ENCODE results near the gene BGLAP. TPM values are rescaled to one million over a fixed set of nuclear protein-coding genes. Genes with fewer than 3 reads are reported as not detected.

Gene BGLAP
- total RNA-seq, 1 experiment from 2014 or later, result 1.4 TPM

- Histone ChIP-seq H3K36me3 (ENCODE audit: control insufficient read depth in 1 of 2, insufficient read depth in 2 of 2, low read length in 2 of 2) (peaks cover 0 to 3% of the 10 kb centered on the region in 2 experiments; a peak in 1 of 4 replicates), H3K79me2 (ENCODE audit: insufficient read depth, low read length) (peaks cover 33% of the 10 kb centered on the region), H3K27ac (ENCODE audit: low read depth, low read length) (peak overlapping the region; percentile 75), H3K27me3 (ENCODE audit: insufficient read depth, low read length) (no peaks in the 10 kb centered on the region), H3K4me3 (replicated peaks in 1 of 2; ENCODE audit: low read depth in 1 of 2, low read length in 2 of 2) (peak overlapping the region; percentile 85 to 96), H3K4me2 (ENCODE audit: low read length) (peak overlapping the region; percentile 99), H3K9ac (ENCODE audit: low read length) (peak overlapping the region; percentile 94), H2AFZ (ENCODE audit: low read depth, low read length, poor library complexity, severe bottlenecking) (no peak overlapping the region), H4K20me1 (ENCODE audit: insufficient read depth) (no peaks in the 10 kb centered on the region), H3K9me3 (ENCODE audit: control insufficient read depth in 1 of 2, insufficient read depth in 1 of 2, low read depth in 1 of 2, low read length in 2 of 2) (no peaks in the 10 kb centered on the region), H3K9me2 (ENCODE audit: insufficient read depth) (no peaks in the 10 kb centered on the region), H3K4me1 (ENCODE audit: control insufficient read depth in 1 of 2, insufficient read depth in 2 of 2, low read length in 2 of 2) (peaks cover 10 to 21% of the 10 kb centered on the region in 2 experiments)
- RAD21 ChIA-PET (ENCODE audit: low non-redundant PET in 1 of 2, low total read pairs in 2 of 2, uncharacterized antibody in 2 of 2, unreplicated experiment in 2 of 2), result no interaction called here
- intact Hi-C loops (cut with micrococcal nuclease), result no loop called here
- POLR2A ChIA-PET, result interaction anchor here (1.0 to 2.6 kb wide), 9 partner anchors 9 to 94 kb away, joined by 3 to 25 read pairs (median 5); partner anchors contain the start of genes SLC25A44 and SMG5
- no peak for ATAC-seq
- no TSS peak for BruUV-seq (replicated peaks)
- CTCF ChIA-PET, result interaction anchor here (1.0 to 3.1 kb wide), 4 partner anchors 11 to 68 kb away, joined by 3 to 45 read pairs (median 6); partner anchors contain the start of gene SLC25A44
- TF ChIP-seq SRF (IDR thresholded peaks at IDR 0.05; ENCODE audit: low read depth) (no peak), CTCF (IDR thresholded peaks at IDR 0.05 in 2 of 3, conservative IDR thresholded peaks at IDR 0.05 in 1 of 3; ENCODE audit: borderline replicate concordance in 1 of 3, insufficient read depth in 1 of 3, low read depth in 2 of 3, low read length in 2 of 3) (no peak), CBX3 (IDR thresholded peaks at IDR 0.05; ENCODE audit: low read depth) (no peak), JUND (IDR thresholded peaks at IDR 0.05) (no peak)
- no peak for DNase-seq (ENCODE audit: low read depth, low spot score)
Measured at GRCh38 chr1:156213644-156213966, 28.4 kb upstream of the BGLAP start.

- CTCF ChIA-PET, result interaction anchor here (1.8 to 3.1 kb wide), 2 partner anchors 10 to 69 kb away, joined by 8 to 45 read pairs; no protein-coding TSS in a partner anchor
- RAD21 ChIA-PET (ENCODE audit: low non-redundant PET in 1 of 2, low total read pairs in 2 of 2, uncharacterized antibody in 2 of 2, unreplicated experiment in 2 of 2), result no interaction called here
- Histone ChIP-seq H3K9me2 (ENCODE audit: insufficient read depth) (no peaks in the 10 kb centered on the region), H3K27ac (ENCODE audit: low read depth, low read length) (peak overlapping the region; percentile 75), H2AFZ (ENCODE audit: low read depth, low read length, poor library complexity, severe bottlenecking) (no peak overlapping the region), H3K36me3 (ENCODE audit: control insufficient read depth in 1 of 2, insufficient read depth in 2 of 2, low read length in 2 of 2) (peaks cover 0 to 3% of the 10 kb centered on the region in 2 experiments; a peak in 1 of 4 replicates), H3K4me3 (replicated peaks in 1 of 2; ENCODE audit: low read depth in 1 of 2, low read length in 2 of 2) (peak overlapping the region; percentile 85 to 96), H3K4me2 (ENCODE audit: low read length) (peak overlapping the region; percentile 99), H3K9me3 (ENCODE audit: control insufficient read depth in 1 of 2, insufficient read depth in 1 of 2, low read depth in 1 of 2, low read length in 2 of 2) (no peaks in the 10 kb centered on the region), H3K27me3 (ENCODE audit: insufficient read depth, low read length) (no peaks in the 10 kb centered on the region), H4K20me1 (ENCODE audit: insufficient read depth) (no peaks in the 10 kb centered on the region), H3K9ac (ENCODE audit: low read length) (peak overlapping the region; percentile 94), H3K79me2 (ENCODE audit: insufficient read depth, low read length) (peaks cover 35% of the 10 kb centered on the region), H3K4me1 (ENCODE audit: control insufficient read depth in 1 of 2, insufficient read depth in 2 of 2, low read length in 2 of 2) (peaks cover 10 to 21% of the 10 kb centered on the region in 2 experiments)
- intact Hi-C loops (cut with micrococcal nuclease), result no loop called here
- no TSS peak for BruUV-seq (replicated peaks)
- TF ChIP-seq CBX3 (IDR thresholded peaks at IDR 0.05; ENCODE audit: low read depth), result peak; percentile 21; the same call in 1 of the 2 replicates
- no peak for TF ChIP-seq EZH2phosphoT487 (IDR thresholded peaks at IDR 0.05; ENCODE audit: borderline replicate concordance)
- TF ChIP-seq EGR1 (IDR thresholded peaks at IDR 0.05; ENCODE audit: low read depth), result no peak
- TF ChIP-seq ATF3 (IDR thresholded peaks at IDR 0.05), result no peak
- peak; percentile 64 for TF ChIP-seq SIN3A (IDR thresholded peaks at IDR 0.05; ENCODE audit: low read depth)
- TF ChIP-seq REST (IDR thresholded peaks at IDR 0.05; ENCODE audit: low read depth), result no peak
- no peak for TF ChIP-seq ELF1 (IDR thresholded peaks at IDR 0.05; ENCODE audit: borderline replicate concordance, low read depth)
- TF ChIP-seq ZNF274 (IDR thresholded peaks at IDR 0.05; ENCODE audit: low read depth, low read length), result no peak
- peak; percentile 44 for TF ChIP-seq JUND (IDR thresholded peaks at IDR 0.05)
- TF ChIP-seq POLR2A (IDR thresholded peaks at IDR 0.05; ENCODE audit: borderline replicate concordance, extremely low read depth, insufficient read depth, insufficient read length), result no peak
- TF ChIP-seq FOSL1 (IDR thresholded peaks at IDR 0.05; ENCODE audit: low read depth), result peak; percentile 61
- peak; percentile 73; the same call in 1 of the 2 replicates for TF ChIP-seq MAX (IDR thresholded peaks at IDR 0.05)
- DNase-seq (ENCODE audit: low read depth, low spot score) (peak; percentile 74), ATAC-seq (peak; percentile 16; the same call in 1 of the 2 replicates)
- POLR2A ChIA-PET, result interaction anchor here (2.6 kb wide), 1 partner anchor 21 kb away, joined by 22 read pairs; the partner anchor contains the start of gene SLC25A44
Measured at GRCh38 chr1:156214024-156214748, 27.8 kb upstream of the BGLAP start.
